NCI-H187 (cell line): Measurements from ENCODE around the gene NHLRC4.

Experiments used
- DNase-seq, 2 experiments: peaks; one replicate each; lab custom pipeline; 2025; lab: John Stamatoyannopoulos, UW

Gene NHLRC4

GRCh38 chr16:553601-554296, 13.1 kb upstream of the NHLRC4 start:
- no peak for DNase-seq

DNA sequence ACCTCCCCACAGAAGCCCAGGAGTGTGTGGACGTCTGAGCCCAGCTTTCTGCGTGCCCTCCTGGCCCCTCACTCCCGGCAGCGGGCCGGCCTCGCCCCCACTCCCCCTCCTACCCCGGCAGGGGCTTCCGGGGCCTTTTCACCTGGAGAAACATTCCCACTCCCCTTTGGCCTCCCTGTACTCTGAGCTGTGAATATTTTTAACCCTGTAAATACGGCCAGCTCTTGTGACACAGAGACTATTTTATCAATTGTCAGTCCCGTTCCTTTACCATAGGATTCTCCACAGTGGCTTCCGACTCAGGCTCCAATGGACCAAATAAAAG, 12.5 kb upstream of the NHLRC4 start:
- DNase-seq, result no peak

DNA sequence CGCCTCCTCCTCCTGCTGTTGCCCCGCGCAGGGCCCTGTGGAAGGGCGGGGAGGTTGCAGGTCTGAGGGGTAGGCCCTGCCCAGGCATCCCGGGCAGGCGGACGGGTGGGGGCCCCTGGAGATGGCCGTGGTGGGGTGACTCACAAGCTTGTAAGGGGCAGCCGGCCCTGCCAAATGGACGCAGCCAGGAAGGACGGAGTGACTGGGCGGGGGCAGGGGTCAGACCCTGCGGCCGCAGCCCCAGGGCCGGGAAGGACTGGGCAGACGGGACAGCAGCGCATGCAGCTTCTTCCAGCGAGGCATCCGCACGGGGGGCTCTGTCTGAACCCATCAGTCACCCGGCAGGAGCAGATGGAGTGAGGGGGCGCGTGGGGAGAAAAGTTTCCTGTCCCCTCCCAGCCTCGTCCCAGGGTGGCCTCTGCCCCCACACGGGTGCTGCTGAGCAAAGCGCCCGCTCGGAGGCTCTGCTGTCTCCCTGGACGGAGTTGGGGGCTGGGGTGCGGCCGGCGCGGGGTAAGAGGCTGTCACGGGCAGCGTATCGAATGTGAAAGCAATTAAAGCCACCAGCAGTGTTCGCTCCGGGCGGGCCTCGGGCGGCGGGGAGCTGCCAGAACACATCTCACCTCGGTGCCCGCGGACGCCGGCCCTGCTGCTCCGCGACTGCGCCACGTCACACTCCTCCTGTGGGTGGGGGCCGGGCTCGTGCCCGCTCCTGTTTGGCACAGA, 12.0 kb upstream of the NHLRC4 start:
- DNase-seq, result no peak

DNA sequence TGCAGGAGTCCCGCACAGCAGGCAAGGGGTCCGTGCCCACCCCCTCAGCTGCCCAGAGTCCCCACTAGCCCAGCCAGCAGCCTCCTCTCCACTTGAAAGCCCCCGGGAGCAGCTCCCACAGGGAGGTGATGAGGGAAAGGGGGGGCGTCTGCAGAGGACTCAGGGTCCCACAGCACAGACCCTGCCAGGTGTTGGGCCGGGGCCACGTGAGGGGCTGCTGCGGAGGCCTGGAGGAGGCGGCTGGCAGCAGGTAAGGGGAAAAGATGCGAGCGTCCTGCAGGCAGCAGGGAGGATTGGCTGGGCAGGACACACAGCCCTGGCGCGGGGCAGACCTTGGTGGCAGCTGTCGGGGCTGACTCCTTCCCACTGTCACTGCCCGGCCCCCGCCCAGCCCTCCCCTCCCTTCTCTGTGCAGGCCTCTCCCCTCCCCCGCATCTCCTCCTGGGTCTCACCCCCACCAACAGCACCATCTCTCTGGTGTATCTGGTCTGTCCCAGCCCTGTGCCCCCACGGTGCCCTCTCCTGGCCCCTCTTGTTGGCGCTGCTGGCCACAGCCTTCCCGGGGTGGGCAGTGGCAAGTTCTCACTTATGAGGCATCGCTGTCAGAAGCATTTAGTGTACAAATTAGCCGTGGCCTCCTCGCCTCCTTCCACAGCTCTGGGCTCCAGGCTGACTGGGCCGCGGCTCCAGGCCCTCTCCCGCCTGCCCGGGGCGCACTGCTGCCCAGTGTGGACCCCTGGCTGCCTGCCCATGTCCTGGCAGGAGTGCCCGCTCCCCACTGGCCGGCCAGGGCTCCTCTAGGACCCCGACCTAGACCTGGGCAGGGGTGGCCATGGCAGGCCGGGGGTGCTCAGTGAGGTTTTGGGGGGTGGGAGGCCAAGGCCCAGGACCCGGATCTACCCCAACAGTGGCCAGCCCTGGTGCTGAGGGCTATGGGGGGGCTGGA, 11.0 kb upstream of the NHLRC4 start:
- no peak for DNase-seq

- no peak for DNase-seq
Measured at GRCh38 chr16:556474-557173, 10.2 kb upstream of the NHLRC4 start.

- DNase-seq, result no peak
Measured at GRCh38 chr16:557463-558297, 9.1 kb upstream of the NHLRC4 start.

DNA sequence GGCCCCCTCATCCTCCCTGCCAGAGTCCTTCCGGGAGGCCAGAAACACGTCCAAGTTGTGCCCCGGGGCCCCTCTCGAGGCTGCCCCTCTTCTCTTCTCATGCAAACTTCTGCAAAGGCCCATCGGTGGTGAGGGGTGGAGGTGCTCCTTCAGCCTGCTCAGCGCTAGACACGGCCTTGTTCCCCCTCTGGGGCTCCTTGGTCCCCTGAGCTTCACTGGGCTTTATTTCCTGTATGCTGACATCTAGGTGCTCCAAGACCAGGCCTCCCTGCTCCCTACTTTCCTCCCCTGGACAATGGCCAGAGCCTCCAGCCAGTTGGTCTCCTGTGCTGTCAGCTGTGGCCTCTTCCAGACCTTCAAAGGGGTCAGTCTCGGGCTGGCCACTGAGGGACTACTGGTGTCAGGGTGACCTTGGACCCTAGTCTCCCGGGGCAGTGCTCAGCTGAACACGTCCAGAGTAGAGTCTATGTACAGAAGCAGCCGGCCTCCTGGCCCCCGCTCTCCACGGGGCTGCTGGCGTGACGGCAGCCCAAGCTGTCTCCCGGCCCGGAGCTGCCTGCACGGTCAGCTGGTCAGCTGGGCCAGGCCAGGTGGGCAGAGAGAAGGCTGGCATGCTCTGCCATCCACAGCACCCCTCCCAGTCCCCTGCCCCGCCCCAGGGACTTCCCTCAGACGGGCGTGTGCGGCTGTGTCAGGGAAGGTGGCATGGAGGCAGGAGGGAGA, 8.3 kb upstream of the NHLRC4 start:
- no peak for DNase-seq

DNA sequence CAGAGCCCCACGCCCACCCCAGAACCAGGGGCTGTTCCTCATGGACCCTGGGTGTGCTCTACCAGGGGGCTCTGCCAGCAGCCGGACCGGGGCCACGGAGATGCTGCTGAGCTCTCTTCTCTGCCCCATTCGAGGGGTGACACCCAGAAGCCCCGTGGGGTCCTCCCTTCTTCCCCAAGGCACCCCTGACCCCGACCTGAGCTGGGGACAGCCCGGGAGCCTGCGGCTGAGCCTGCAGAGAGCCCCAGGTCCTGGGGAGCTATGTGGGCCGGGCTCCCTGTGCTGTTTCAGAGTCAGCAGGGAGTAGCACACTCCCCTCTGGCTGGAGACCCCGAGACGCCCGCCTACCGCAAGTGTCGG, 7.8 kb upstream of the NHLRC4 start:
- DNase-seq, result no peak

DNA sequence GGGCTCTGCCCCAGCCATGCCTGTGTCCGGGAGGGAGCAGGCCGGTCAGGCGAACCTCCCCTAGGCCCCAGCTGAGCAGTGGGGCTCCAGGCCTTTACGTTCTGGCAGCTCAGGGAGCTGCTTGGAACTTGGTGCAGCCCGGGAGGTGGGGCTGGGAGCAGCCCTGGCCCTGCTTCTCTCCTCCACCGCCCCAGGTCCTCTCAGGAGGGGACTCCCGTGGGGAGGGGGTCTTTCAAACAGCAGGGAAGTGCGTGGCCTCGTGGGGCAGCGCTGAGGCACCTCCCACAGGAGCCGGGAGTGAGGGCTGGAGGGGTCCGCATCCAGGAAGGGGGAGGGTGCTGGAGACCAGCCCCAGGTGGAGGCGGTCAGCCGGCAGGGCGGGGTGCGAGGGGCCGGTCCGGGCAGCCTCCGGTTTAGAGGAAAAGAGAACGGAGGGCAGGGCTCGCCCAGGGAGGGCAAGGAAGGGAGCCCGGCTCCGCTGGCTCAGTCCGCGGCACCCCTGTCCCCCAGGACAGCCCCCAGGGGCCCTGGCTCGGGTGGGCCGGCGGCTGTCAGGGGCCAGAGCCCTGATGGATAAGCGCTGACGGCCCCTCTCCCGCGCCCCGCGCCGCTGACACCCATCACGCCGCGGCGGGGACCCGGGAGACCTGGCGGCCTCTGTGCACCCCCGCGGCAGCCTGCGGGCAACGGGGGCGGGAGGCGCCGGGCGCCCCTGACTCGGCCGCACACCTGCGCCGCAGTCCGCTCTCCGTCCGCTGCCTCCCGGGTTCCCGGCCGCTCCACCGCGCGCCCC, 7.2 kb upstream of the NHLRC4 start:
- DNase-seq, result no peak

DNA sequence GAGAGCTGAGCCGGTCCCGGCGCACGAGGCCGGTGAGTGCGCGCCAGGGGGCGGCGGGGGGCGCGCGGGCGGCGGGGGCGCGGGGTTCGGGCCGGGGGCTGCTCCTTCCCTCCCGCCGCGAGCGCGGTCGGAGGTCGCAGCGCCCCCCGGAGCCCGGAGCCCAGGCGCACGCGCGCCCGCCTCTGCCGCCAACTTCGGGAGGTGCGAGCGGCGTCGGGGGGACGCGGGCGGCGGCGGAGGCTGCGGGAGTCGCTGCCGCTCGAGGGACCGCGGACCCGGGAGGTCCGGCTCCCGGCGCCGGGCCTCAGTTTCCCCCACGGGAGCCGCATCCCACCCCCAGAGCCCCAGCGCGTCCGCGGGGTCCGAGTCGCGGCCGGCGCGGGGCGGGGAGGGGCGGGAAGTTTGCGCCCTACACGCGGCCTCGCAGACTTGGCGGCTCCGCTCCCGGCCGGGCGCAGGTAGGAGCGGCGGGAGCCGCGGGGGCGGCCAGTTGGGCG, 6.6 kb upstream of the NHLRC4 start, which contains the start of gene PRR35:
PRR35 (plus strand) TSS at position 191 of the 497 bp plus-strand sequence. CDS start 2,901 bp downstream, outside the sequence.
- DNase-seq, result no peak

DNA sequence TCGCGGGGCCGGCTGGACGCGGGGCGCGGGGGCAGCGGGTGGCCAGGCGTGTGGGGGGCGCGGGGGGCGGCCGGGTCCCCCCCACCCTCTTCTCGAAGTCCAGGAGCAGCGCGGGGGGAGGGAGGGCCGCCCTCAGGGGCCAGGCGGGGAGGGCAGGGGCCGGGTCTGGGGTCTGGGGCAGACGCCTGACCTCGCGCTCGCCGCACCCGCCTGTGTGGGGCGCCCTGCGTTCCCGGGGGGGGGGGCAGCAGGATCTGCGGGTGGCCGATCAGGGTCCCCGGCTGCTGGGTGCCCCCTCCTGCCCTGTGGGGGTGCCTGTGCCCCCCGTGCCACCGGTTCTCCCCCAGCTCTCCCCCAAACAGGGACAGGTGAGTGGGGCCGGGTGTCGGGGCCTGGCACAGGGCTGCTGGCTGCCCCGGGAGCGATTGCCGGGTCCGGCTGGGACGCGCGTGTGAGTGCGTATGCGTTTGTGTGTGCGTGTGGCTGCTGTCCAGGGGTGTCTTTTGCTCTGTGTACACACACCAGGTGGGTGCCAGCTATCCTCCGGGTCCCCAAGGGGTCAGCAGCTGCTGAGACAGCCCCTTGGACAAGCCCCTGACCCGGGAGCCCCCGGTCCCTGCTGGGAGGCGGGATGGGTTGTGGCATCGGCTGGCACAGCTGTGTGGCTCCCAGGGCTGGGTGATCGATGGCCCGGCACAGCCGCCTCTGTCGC, 5.9 kb upstream of the NHLRC4 start:
- no peak for DNase-seq

- DNase-seq, result no peak
Measured at GRCh38 chr16:561413-561794, 5.4 kb upstream of the NHLRC4 start.

- DNase-seq, result no peak
Measured at GRCh38 chr16:561957-562938, 4.6 kb upstream of the NHLRC4 start.

- DNase-seq, result no peak
Measured at GRCh38 chr16:563072-563644, 3.6 kb upstream of the NHLRC4 start.

DNA sequence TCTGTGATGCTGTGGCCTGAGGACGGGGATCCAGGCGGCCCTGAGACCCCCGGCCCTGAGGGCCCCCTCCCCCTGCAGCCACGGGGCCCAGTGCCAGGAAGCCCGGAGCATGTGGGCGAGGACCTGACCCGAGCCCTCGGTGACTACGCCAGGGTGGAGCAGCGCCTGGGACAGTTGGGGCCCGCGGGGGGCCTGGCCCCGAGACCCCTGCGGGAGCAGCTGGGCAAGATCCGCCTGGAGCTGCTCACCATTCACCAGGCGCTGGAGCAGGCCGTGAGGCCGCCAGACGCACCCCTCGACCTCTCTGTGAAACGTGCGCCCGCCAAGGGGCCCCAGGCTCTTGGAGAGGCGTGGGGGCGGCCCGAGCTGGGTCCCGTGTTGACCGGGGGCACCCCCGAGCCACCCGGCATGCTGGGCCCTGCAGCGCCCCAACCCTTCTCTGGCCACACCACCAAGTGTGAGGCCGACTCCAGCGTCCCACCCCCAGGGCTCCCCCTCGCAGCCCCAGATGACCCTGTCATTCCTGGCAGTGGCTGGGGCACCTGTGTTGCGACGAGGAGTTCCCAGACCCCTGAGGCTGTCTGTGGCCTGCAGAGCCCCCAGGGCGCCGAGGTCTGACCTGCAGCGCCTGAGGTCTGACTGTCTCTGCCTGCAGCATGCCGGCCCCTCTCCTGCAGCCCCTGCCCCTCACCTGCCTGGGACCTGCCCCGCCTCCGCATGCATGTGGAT, 2.0 kb upstream of the NHLRC4 start:
- DNase-seq, result no peak
